NAMALWA (cell line): ENCODE data around the gene ANKEF1.

Experiments used
- DNase-seq: peaks from one replicate; pipeline ENCODE4 v3.0.0-alpha.2; 2015; ENCODE audit warnings: low spot score

The ANKEF1 gene

DNA sequence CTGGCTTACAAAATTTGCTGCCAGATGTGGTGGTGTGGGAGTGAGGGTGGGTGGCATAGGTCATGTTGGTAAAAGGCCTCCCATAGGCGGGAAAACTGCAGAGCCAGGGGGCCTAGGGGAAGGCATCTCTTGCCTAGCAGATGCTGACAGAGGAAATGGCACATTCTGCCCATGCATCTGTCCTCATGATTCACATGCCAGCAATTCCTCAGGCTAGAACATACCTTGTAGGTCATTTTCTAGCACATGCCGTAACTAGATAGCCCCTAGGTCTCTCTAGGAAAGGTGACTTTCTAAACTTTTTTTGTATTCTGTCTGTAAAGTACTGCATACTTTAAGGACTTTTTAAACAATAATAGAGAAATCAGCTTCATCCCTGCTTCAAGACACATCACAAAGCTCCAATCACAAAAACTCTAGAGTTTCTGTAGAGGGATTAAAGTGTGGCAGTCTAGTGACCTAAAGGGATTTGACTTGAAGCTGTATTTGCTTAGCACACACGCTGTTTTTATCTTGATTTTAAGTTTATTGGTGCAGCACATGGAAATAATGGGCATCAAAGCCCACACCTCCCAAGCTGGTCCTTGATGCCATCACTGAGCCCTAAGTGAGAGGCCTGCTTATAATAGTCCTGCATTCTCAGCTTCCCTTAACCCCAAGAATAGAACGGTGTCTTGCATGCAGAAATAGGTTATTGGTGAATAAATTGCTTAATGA, 55.2 kb downstream of the ANKEF1 start:
- no peak for DNase-seq

DNA sequence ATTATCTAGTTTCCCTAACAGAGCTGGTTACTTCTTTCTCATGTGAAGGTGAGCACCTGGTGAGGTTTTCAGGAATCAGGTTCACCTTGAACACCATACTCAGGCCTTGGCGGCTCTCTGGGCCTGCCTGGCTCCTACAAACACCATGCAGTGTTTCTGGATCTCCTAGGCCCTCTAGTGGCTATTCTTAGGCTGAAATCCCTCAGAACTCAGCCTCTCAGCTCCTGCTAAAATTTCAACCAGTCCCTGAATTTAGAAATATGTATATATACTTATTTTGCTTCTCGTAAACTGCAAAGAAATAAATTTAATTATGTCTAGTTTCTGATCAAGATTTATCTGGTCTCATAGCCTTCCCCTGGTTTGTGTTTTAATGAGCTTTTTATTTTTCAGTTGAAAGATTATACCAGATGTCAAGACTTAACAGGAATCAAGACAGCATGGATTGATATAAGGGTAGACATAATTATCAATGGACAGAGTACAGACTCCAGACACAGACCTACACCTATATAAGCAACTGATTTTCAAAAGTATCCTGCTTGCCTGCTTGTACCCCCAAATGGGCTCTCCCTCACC, 55.9 kb downstream of the ANKEF1 start:
- peak; percentile 59 for DNase-seq

DNA sequence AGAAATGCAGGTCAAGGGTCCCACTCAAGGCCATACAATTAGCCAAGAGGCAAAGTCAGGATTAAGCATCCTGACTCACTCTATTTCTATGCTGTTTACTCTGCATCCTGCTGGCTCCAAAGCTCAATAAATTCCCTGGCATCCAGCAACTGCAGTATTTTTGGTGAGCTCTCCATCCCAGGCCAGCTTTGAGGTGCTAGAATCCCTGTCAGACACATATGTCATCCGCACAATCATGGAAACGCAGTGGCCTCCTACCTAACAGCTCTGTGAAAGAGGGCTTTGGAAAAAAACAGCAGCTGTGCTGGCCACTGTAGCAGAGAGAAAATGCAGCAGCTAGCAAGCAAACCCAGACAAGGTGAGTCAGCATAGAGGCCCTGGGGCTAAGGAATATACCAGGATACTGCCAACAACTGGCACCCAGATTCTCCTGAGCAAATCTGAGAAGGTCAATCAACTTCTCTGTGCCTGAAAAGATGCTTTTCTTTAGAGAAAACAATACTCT, 58.4 kb downstream of the ANKEF1 start:
- no peak for DNase-seq

DNA sequence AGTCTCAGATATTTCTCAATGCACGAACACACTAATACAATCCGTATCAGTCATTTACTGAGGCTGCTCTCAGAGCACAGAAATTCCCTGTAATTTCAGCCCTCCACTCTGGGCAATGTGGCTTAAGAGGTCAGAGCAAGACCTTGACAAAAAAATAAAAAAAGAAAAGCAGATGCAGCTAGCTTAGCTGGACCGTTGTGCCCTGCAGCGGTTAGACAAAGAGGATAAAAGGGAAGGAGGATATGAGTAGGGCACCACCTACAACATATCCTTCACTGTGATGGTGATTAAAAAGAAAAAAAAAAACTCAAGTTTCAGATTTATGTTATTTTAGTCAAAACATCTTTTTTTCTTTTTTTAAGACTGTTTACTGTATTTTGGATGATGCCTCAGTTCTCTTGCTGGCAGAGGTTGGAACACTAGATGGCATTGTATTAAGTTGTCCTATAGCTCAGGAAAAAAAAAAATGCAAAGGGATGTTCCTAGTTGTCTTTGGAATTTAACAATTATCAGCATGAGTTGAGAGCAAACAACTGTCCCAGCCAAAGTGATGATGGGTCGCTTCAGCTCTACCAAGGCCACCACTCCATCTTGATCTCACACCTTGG, 59.9 kb downstream of the ANKEF1 start:
- DNase-seq, result no peak

DNA sequence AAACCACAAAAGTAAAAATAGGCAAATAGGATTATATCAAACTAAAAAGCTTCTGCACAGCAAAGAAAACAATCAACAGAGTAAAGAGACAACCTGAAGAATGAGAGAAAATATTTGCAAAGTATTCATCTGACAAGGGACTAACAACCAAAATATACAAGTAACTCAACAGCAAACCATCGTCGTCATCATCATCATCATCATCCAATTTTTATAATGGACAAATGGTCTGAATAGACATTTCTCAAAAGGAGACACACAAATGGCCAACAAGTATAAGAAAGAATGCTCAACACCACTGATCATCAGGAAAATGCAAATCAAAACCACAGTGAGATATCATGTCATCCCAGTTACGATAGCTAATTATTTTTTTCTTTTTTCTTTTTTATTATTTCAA, 62.0 kb downstream of the ANKEF1 start:
- no peak for DNase-seq

DNA sequence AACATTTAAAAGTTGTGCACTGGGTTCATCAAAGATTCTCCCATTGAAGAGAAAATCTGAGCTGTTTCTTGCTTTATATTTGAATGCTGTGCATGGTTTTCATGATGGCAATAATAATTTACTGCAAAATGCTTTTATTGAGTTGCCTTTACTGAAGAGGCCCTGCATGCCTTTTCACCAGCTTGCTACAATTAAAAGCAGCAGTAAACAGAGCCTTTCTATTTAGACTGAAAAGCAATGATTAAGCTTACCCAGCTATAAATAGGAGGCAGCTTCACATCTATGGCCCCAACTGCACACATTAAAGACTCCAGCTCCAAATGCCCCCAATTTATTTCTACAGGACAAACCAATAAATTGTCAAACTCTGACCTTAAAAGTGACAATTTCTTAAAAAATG, 70.3 kb downstream of the ANKEF1 start:
- DNase-seq, result no peak
